ENCODE measurements around the gene GPR84. TPM values are rescaled to one million over a fixed set of nuclear protein-coding genes. Genes with fewer than 3 reads are reported as not detected.

GPR84 gene
- total RNA-seq, 4 donors from 2014 or later: 0.42 TPM; not detected in 3

DNA sequence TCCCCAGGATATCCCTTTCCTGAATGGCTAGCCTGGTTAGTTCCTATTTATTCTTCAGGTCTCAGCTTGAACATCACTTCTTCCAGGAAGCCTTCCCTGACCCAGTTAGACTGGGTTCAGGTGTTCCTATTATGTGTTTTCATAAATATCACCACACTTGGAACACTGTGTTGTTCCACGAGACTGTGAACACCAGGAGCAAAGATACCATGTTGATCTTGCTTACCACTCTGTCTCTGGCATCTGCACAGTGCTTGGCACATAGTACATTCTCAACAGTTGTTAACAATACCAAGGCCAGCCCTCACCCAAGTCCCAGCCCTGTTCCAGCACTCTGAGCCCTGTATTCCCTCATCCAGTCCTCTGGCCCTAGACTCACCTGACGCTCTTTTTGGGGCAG lies 33.9 kb upstream of the GPR84 start:
- Histone ChIP-seq H3K27ac (no peak overlapping the region), H3K4me1 (peaks cover 0 to 4% (median 0%) of the 10 kb centered on the region in 4 donors), H3K4me3 (no peak overlapping the region), H3K27me3 (no peaks in the 10 kb centered on the region), H3K9me3 (no peaks in the 10 kb centered on the region), H3K36me3 (peaks cover 0 to 89% (median 0%) of the 10 kb centered on the region in 3 donors)
- TF ChIP-seq POLR2A (IDR thresholded peaks at IDR 0.05) (no peak), EP300 (IDR thresholded peaks at IDR 0.05) (no peak)
- TF ChIP-seq, protein P1, sequence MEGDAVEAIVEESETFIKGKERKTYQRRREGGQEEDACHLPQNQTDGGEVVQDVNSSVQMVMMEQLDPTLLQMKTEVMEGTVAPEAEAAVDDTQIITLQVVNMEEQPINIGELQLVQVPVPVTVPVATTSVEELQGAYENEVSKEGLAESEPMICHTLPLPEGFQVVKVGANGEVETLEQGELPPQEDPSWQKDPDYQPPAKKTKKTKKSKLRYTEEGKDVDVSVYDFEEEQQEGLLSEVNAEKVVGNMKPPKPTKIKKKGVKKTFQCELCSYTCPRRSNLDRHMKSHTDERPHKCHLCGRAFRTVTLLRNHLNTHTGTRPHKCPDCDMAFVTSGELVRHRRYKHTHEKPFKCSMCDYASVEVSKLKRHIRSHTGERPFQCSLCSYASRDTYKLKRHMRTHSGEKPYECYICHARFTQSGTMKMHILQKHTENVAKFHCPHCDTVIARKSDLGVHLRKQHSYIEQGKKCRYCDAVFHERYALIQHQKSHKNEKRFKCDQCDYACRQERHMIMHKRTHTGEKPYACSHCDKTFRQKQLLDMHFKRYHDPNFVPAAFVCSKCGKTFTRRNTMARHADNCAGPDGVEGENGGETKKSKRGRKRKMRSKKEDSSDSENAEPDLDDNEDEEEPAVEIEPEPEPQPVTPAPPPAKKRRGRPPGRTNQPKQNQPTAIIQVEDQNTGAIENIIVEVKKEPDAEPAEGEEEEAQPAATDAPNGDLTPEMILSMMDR (IDR thresholded peaks at IDR 0.05): no peak
- no peak for DNase-seq (ENCODE audit: low spot score in 2 of 2)
- WGBS, 2 donors: 94 to 96% methylated on average over 2 of the region's 2 CpGs

DNA sequence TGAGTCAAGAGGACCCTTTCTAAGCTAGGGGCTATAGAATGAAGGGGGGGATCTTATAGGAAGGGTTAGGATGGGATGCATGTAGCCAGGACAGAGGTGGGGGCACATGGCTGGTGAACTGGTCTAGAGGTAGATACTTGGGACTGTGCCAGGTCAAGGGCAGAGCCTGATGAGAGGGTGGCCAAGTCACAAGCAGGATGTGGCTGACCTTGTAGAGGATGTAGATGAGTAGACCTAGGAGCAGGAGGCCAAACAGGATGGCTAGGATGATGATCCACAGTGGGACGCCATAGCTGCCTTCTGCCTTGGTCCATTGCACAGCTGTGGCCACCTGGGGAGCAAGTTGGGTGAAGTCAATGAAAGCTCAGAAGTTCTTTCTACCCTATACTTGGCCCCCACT lies 32.9 kb upstream of the GPR84 start:
- Histone ChIP-seq H3K36me3 (peaks cover 0 to 78% (median 0%) of the 10 kb centered on the region in 3 donors), H3K9me3 (no peaks in the 10 kb centered on the region), H3K27ac (no peak overlapping the region), H3K27me3 (no peaks in the 10 kb centered on the region), H3K4me1 (peaks cover 0 to 4% (median 0%) of the 10 kb centered on the region in 4 donors), H3K4me3 (no peak overlapping the region)
- no peak for TF ChIP-seq POLR2A (IDR thresholded peaks at IDR 0.05)
- no peak for TF ChIP-seq EP300 (IDR thresholded peaks at IDR 0.05)
- TF ChIP-seq, protein P1 (IDR thresholded peaks at IDR 0.05): no peak
- DNase-seq (ENCODE audit: low spot score in 2 of 2): no peak
- 82 to 86% methylated on average over 1 of the region's 1 CpG for WGBS, 2 donors

DNA sequence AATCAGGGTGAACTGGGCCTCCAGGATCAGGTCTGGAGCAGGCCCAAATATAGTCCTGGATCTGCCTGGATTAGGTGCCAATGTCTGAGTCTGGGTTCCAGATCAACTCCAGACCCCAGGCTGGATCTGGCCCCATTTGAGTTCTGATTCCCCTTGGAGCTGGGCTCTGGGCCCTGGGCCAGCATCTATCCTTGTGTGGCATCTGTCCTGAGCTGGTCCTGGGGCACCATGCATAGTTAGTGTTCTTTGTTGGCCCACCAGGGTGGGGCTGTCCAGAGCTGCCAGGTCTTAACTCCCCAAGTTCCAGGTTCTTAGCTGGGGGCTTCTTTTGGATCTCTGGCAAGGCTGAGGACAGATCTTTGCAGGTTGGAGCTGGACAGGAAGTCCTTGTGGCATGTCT lies 31.3 kb upstream of the GPR84 start:
- TF ChIP-seq, protein P1 (IDR thresholded peaks at IDR 0.05): no peak
- TF ChIP-seq EP300 (IDR thresholded peaks at IDR 0.05) (no peak), POLR2A (IDR thresholded peaks at IDR 0.05) (no peak)
- H3K9me3 ChIP-seq: no peaks in the 10 kb centered on the region
- H3K36me3 ChIP-seq: peaks cover 0 to 62% (median 0%) of the 10 kb centered on the region in 3 donors
- H3K4me3 ChIP-seq: no peak overlapping the region
- no peak overlapping the region for H3K27ac ChIP-seq
- no peaks in the 10 kb centered on the region for H3K27me3 ChIP-seq
- no peak for DNase-seq (ENCODE audit: low spot score in 2 of 2)
- H3K4me1 ChIP-seq: peaks cover 0 to 15% (median 6%) of the 10 kb centered on the region in 4 donors

DNA sequence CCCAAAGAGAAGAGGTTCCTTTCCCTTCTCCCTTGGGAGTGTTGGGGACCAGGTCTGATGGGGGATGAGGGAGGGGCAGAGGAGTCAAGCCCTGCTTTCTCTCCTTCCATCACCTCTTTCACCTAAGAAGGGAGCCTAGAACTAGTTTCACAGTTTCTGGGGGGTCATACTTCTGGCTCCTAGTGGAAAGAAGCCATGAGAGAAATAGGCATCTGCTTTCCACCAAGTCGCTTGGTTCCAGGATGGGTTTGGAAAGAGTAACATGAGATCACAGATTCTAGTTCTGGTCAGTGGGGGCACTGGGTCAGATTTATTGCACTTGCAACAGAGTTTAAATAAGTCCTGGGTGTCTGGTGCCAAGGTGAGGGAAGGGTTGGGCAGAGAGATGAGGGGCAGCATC lies 30.7 kb upstream of the GPR84 start:
- Histone ChIP-seq H3K4me1 (peaks cover 0 to 15% (median 6%) of the 10 kb centered on the region in 4 donors), H3K27ac (no peak overlapping the region)

DNA sequence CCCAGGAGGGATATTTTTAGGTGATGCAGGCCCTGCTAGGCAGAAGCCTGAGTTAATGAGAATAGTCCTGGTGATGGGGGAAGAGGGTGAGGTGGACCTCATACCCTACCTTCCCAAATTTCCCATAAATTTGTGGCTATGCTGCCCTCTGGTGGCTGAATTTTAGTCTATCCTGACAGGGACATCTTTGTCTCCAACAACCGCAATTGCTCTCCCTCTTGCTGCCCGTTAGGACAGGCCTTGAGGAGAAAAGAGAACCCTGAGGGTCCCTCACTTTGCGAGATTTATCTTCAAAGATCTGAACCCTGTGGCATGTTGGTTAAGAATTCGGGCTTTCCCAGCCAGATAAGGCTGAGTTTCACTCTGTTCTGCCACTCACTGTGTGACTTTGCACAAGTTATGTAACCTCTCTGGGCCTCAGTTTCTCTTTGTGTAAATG lies 30.0 kb upstream of the GPR84 start:
- Histone ChIP-seq H3K9me3 (no peaks in the 10 kb centered on the region), H3K36me3 (peaks cover 0 to 50% (median 0%) of the 10 kb centered on the region in 3 donors), H3K27me3 (no peaks in the 10 kb centered on the region), H3K4me3 (no peak overlapping the region), H3K4me1 (peaks cover 0 to 11% (median 6%) of the 10 kb centered on the region in 4 donors), H3K27ac (no peak overlapping the region)
- WGBS, 2 donors: 29 to 33% methylated on average over 4 of the region's 4 CpGs
- TF ChIP-seq, protein P1 (IDR thresholded peaks at IDR 0.05): peak; percentile 56 to 66 (median 61)
- TF ChIP-seq POLR2A (IDR thresholded peaks at IDR 0.05): no peak
- DNase-seq (ENCODE audit: low spot score in 2 of 2): peak in 1 of 2 donors; percentile 77

More for the DNA sequence above, 30.7 kb upstream of the GPR84 start:
- TF ChIP-seq EP300 (IDR thresholded peaks at IDR 0.05) (no peak), POLR2A (IDR thresholded peaks at IDR 0.05) (no peak)
- TF ChIP-seq, protein P1 (IDR thresholded peaks at IDR 0.05): no peak
- 94 to 95% methylated on average over 1 of the region's 1 CpG for WGBS, 2 donors
- Histone ChIP-seq H3K9me3 (no peaks in the 10 kb centered on the region), H3K36me3 (peaks cover 0 to 57% (median 0%) of the 10 kb centered on the region in 3 donors), H3K4me3 (no peak overlapping the region), H3K27me3 (no peaks in the 10 kb centered on the region)
- no peak for DNase-seq (ENCODE audit: low spot score in 2 of 2)

Data from tibial nerve (tissue), 4 donors.